CD4-positive, CD25-positive, alpha-beta regulatory T cell (primary cell): Measurements from ENCODE around the gene TMEM245. TPM values are rescaled to one million over a fixed set of nuclear protein-coding genes. Genes with fewer than 3 reads are reported as not detected.
"Not testable (repeated sequence)": the region's sequence is repeated elsewhere in the genome, so short reads cannot be mapped to it uniquely, and the experiment has no call there.

ENCODE experiments used
- ATAC-seq, 2 donors: fragments of 150-1000 bp; cut with Tn5 transposase; one replicate each; pipeline ENCODE4 v1.10.0; 2021; ENCODE audit warnings: low read depth in 2 of 2, moderate number of reproducible peaks in 2 of 2, moderate library complexity in 1 of 2
- DNase-seq, 3 donors: peaks; one replicate each; pipeline versions ENCODE4 v3.0.0 to v3.0.0-alpha.2; 2012 to 2022; ENCODE audit warnings: mixed read lengths in 1 of 3
- H3K27ac ChIP-seq: one replicate; pipeline ENCODE4 v1.7.0; 2013; ENCODE audit warnings: mild to moderate bottlenecking, low read length; ENCODE audit not compliant: insufficient read depth, poor library complexity, severe bottlenecking
- H3K27me3 ChIP-seq: one replicate; pipeline ENCODE4 v1.7.0; 2013; ENCODE audit warnings: low read length; ENCODE audit not compliant: control insufficient read depth, insufficient read depth
- H3K36me3 ChIP-seq: one replicate; pipeline ENCODE4 v1.7.0; 2013; ENCODE audit warnings: mild to moderate bottlenecking, low read length, moderate library complexity; ENCODE audit not compliant: control insufficient read depth, insufficient read depth
- H3K4me1 ChIP-seq: 2 replicates; pipeline ENCODE4 v1.7.0; 2013; ENCODE audit warnings: mild to moderate bottlenecking, low read length; ENCODE audit not compliant: insufficient read depth, control insufficient read depth, poor library complexity, severe bottlenecking
- H3K4me3 ChIP-seq: one replicate; pipeline ENCODE4 v1.7.0; 2013; ENCODE audit warnings: low read depth, mild to moderate bottlenecking, low read length, moderate library complexity
- H3K9me3 ChIP-seq, 2 experiments: 1 replicate in 1 of 2; 2 replicates in 1 of 2; pipeline ENCODE4 v1.7.0; 2013; ENCODE audit warnings: low read length in 2 of 2, mild to moderate bottlenecking in 1 of 2, moderate library complexity in 1 of 2; ENCODE audit not compliant: control insufficient read depth in 2 of 2
- H3K27ac Mint-ChIP-seq, 3 donors: one replicate each; pipeline ENCODE4 v1.8.0; 2020 to 2022; ENCODE audit warnings: mild to moderate bottlenecking in 3 of 3, mixed read lengths in 3 of 3, moderate library complexity in 2 of 3
- H3K27me3 Mint-ChIP-seq: one replicate; pipeline ENCODE4 v1.8.0; 2022; ENCODE audit warnings: mild to moderate bottlenecking, mixed read lengths
- H3K36me3 Mint-ChIP-seq: one replicate; pipeline ENCODE4 v1.8.0; 2020; ENCODE audit warnings: mixed read lengths
- H3K4me1 Mint-ChIP-seq, 4 donors: one replicate each; pipeline ENCODE4 v1.8.0; 2020 to 2022; ENCODE audit warnings: mixed read lengths in 4 of 4, mild to moderate bottlenecking in 1 of 4
- H3K4me3 Mint-ChIP-seq, 4 donors: one replicate each; pipeline ENCODE4 v1.8.0; 2020 to 2022; ENCODE audit warnings: mild to moderate bottlenecking in 4 of 4, mixed read lengths in 4 of 4, moderate library complexity in 3 of 4
- H3K9me3 Mint-ChIP-seq, 7 donors: one replicate each; pipeline ENCODE4 v1.8.0; 2020 to 2022; ENCODE audit warnings: mixed read lengths in 7 of 7, mild to moderate bottlenecking in 3 of 7, moderate library complexity in 2 of 7
- polyA plus RNA-seq, 4 donors: library from polyadenylated mRNA; unstranded; fragments of 300-500 nt; fragmentation: Illumina TruSeq; gene quantifications; one replicate each; pipeline ENCODE4 v1.2.3, GENCODE V29; 2021
- total RNA-seq: library from RNA; stranded (reverse); gene quantifications from one replicate; pipeline ENCODE4 v1.2.3, GENCODE V29; 2022

Gene TMEM245
- total and polyA plus RNA-seq, 5 donors from 2014 or later = 22.6 to 36.9 (median 29.5) TPM

- not testable (repeated sequence) for H3K27me3 ChIP-seq, H3K36me3 Mint-ChIP-seq, H3K27me3 Mint-ChIP-seq, DNase-seq, H3K36me3 ChIP-seq, H3K4me1 ChIP-seq, H3K4me3 ChIP-seq, H3K4me3 Mint-ChIP-seq, H3K27ac ChIP-seq, H3K27ac Mint-ChIP-seq, H3K9me3 Mint-ChIP-seq, ATAC-seq, H3K4me1 Mint-ChIP-seq, H3K9me3 ChIP-seq
Measured at GRCh38 chr9:108971392-108971791, 148.4 kb downstream of the TMEM245 start.

GRCh38 chr9:108967916-108968315, 151.8 kb downstream of the TMEM245 start:
- DNase-seq (no peak), ATAC-seq (no peak)
- Histone ChIP-seq H3K27ac (no peak overlapping the region), H3K27me3 (no peaks in the 10 kb centered on the region), H3K4me3 (no peak overlapping the region), H3K4me1 (no peaks in the 10 kb centered on the region), H3K9me3 (peaks cover 0 to 4% of the 10 kb centered on the region in 2 experiments), H3K36me3 (no peaks in the 10 kb centered on the region)
- Mint-ChIP-seq H3K4me3 (no peak overlapping the region), H3K27ac (no peak overlapping the region), H3K27me3 (no peaks in the 10 kb centered on the region), H3K4me1 (no peaks in the 10 kb centered on the region), H3K9me3 (peaks cover 0 to 8% (median 0%) of the 10 kb centered on the region in 7 donors), H3K36me3 (peaks cover 9% of the 10 kb centered on the region)

Other genes starting within 250 kb of the TMEM245 start
- gene ELP1, start 185.8 kb downstream of the TMEM245 start, total RNA-seq = 24.9 TPM
- 10 to 100 TPM; 13.7 to 21.9 (median 18.2) TPM for gene ELP1, start 185.8 kb downstream of the TMEM245 start, polyA plus RNA-seq
- gene ABITRAM, start 185.5 kb downstream of the TMEM245 start, total RNA-seq = 6.2 TPM
- 10 to 100 TPM; 12.7 to 21.4 (median 14.7) TPM for gene ABITRAM, start 185.5 kb downstream of the TMEM245 start, polyA plus RNA-seq
- 10.6 TPM for gene CTNNAL1, start 106.4 kb downstream of the TMEM245 start, total RNA-seq
- 10 to 100 TPM in 1 of 4 donors, 1 to 10 TPM in 3; 2.2 to 10.1 (median 5.4) TPM for gene CTNNAL1, start 106.4 kb downstream of the TMEM245 start, polyA plus RNA-seq
- not detected for gene FRRS1L, start 47.3 kb upstream of the TMEM245 start, total RNA-seq
- gene FRRS1L, start 47.3 kb upstream of the TMEM245 start, polyA plus RNA-seq = not detected
- not detected for gene EPB41L4B, start 201.1 kb upstream of the TMEM245 start, total RNA-seq
- not detected for gene EPB41L4B, start 201.1 kb upstream of the TMEM245 start, polyA plus RNA-seq